K562 (cell line): ENCODE measurements around the gene ACAT2. TPM values are rescaled to one million over a fixed set of nuclear protein-coding genes. Genes with fewer than 3 reads are reported as not detected.

Experiments
- CTBP1 ChIP-seq: fragments of 450-650 bp; IDR thresholded peaks from 2 replicates; pipeline ENCODE4 v1.6.1; 2016; ENCODE audit warnings: borderline replicate concordance
- ELF4 ChIP-seq: fragments of 450-650 bp; formaldehyde crosslinking; IDR thresholded peaks from 2 replicates; pipeline ENCODE4 v1.4.0; 2022; ENCODE audit warnings: missing genetic modification characterization
- ETV6 ChIP-seq, 3 experiments: fragments of 150-350 bp in 1 of 3; sonication (generic) in 1 of 3; formaldehyde crosslinking in 1 of 3; IDR thresholded peaks; 2 replicates each; pipeline versions ENCODE4 v1.6.1 to v1.8.0; 2014 to 2022; ENCODE audit warnings: borderline replicate concordance in 2 of 3, low read depth in 2 of 3, antibody characterized with exemption in 1 of 3, low read length in 1 of 3, mild to moderate bottlenecking in 1 of 3, missing genetic modification reagents in 1 of 3
- GABPB1 ChIP-seq: sonication (generic); formaldehyde crosslinking; IDR thresholded peaks from 2 replicates; pipeline ENCODE4 v1.8.0; 2022; ENCODE audit warnings: mild to moderate bottlenecking, missing genetic modification reagents
- HIVEP1 ChIP-seq: fragments of 250-450 bp; sonication (Bioruptor Pico); IDR thresholded peaks from 2 replicates; pipeline ENCODE4 v1.4.0; 2020; ENCODE audit warnings: mild to moderate bottlenecking
- HLTF ChIP-seq: fragments of 450-650 bp; IDR thresholded peaks from 2 replicates; pipeline ENCODE4 v1.6.1; 2016
- KAT2B ChIP-seq: IDR thresholded peaks from one replicate; pipeline ENCODE4 v1.6.1; 2012; ENCODE audit warnings: low read depth, mild to moderate bottlenecking, control low read depth, inconsistent platforms, low read length, moderate library complexity
- KLF6 ChIP-seq: fragments of 250-450 bp; sonication (Bioruptor Pico); IDR thresholded peaks from 2 replicates; pipeline ENCODE4 v1.4.0; 2020; ENCODE audit warnings: mild to moderate bottlenecking, moderate library complexity, borderline replicate concordance
- PRMT5 ChIP-seq: sonication (generic); formaldehyde crosslinking; IDR thresholded peaks from 2 replicates; pipeline ENCODE4 v1.5.0; 2020; ENCODE audit warnings: missing genetic modification reagents
- SAP30 ChIP-seq: fragments of 200-600 bp; sonication (generic); IDR thresholded peaks from 2 replicates; pipeline ENCODE4 v1.6.1; 2012; ENCODE audit warnings: borderline replicate concordance, low read depth, mild to moderate bottlenecking, moderate library complexity, low read length, control low read depth, inconsistent platforms; ENCODE audit not compliant: insufficient read depth, poor library complexity, severe bottlenecking
- SNRNP70 ChIP-seq: fragments of 200-400 bp; formaldehyde crosslinking; optimal IDR thresholded peaks from 2 replicates; pipeline ENCODE3; 2017; ENCODE audit warnings: low read depth, low read length
- TBP ChIP-seq: optimal IDR thresholded peaks from 2 replicates; pipeline ENCODE3; 2011; ENCODE audit warnings: low read depth, low read length, improper control_type of control experiment
- ZNF445 ChIP-seq: fragments of 250-450 bp; sonication (Bioruptor Pico); IDR thresholded peaks from 2 replicates; pipeline ENCODE4 v1.4.0; 2020; ENCODE audit warnings: low read depth, mild to moderate bottlenecking, moderate library complexity
- ZNF717 ChIP-seq: fragments of 250-450 bp; sonication (Bioruptor Pico); IDR thresholded peaks from 2 replicates; pipeline ENCODE4 v1.5.0; 2021
- ZNF77 ChIP-seq: fragments of 250-450 bp; sonication (Bioruptor Pico); IDR thresholded peaks from 2 replicates; pipeline ENCODE4 v1.5.0; 2020
- polyA plus RNA-seq, 8 experiments: library from polyadenylated mRNA; depleted of rRNA in 4 of 8; stranded (reverse) in 5 of 8; unstranded in 3 of 8; fragments of >200 nt; fragmentation: Nextera tagmentation in 2 of 8; fragmentation: Illumina TruSeq in 1 of 8; extraction: Ambion mirVana in 2 of 8; extraction: Trizol in 1 of 8; gene quantifications; 2 replicates each; pipeline versions ENCODE4 v1.2.1 to v1.2.3, GENCODE V29; 2011 to 2014; ENCODE audit warnings: inconsistent platforms in 1 of 8, missing spikeins in 1 of 8
- total RNA-seq, 7 experiments: library from RNA; depleted of rRNA in 6 of 7; stranded (reverse); fragments of >200 nt in 6 of 7; fragmentation: Illumina TruSeq in 2 of 7; extraction: Trizol in 2 of 7; gene quantifications; 2 replicates each; pipeline versions ENCODE4 v1.2.1 to v1.2.3, GENCODE V29; 2011 to 2021; ENCODE audit warnings: low replicate concordance in 1 of 7
- TF ChIP-seq, protein P1 (sequence below): sonication (generic); formaldehyde crosslinking; IDR thresholded peaks from 2 replicates; pipeline ENCODE4 v1.8.1; 2023; ENCODE audit warnings: mild to moderate bottlenecking, missing genetic modification reagents
- TF ChIP-seq, protein P2 (sequence below), 2 experiments: IDR thresholded peaks in 1 of 2; conservative IDR thresholded peaks in 1 of 2; 2 replicates each; pipeline ENCODE4 v1.6.1; 2016; ENCODE audit warnings: low read depth in 2 of 2, mild to moderate bottlenecking in 1 of 2, missing compliant biosample characterization in 1 of 2, missing genetic modification characterization in 1 of 2, moderate library complexity in 1 of 2
- TF ChIP-seq, protein P3 (sequence below), 3 experiments: fragments of 200-800 bp in 1 of 3; fragments of 250-450 bp in 1 of 3; fragments of 450-650 bp in 1 of 3; sonication (Bioruptor Pico) in 1 of 3; sonication (Bioruptor generic) in 1 of 3; formaldehyde crosslinking in 1 of 3; IDR thresholded peaks; 2 replicates each; pipeline versions ENCODE4 v1.6.1 to v1.8.0; 2016 to 2022; ENCODE audit warnings: mild to moderate bottlenecking in 2 of 3, missing genetic modification characterization in 2 of 3, missing compliant biosample characterization in 1 of 3, moderate library complexity in 1 of 3

Gene ACAT2
- total and polyA plus RNA-seq, 9 of the 15 experiments (the other 6 are each of a cell fraction or from before 2014, with no cell fraction given): 63.0 to 309 (median 144) TPM

DNA sequence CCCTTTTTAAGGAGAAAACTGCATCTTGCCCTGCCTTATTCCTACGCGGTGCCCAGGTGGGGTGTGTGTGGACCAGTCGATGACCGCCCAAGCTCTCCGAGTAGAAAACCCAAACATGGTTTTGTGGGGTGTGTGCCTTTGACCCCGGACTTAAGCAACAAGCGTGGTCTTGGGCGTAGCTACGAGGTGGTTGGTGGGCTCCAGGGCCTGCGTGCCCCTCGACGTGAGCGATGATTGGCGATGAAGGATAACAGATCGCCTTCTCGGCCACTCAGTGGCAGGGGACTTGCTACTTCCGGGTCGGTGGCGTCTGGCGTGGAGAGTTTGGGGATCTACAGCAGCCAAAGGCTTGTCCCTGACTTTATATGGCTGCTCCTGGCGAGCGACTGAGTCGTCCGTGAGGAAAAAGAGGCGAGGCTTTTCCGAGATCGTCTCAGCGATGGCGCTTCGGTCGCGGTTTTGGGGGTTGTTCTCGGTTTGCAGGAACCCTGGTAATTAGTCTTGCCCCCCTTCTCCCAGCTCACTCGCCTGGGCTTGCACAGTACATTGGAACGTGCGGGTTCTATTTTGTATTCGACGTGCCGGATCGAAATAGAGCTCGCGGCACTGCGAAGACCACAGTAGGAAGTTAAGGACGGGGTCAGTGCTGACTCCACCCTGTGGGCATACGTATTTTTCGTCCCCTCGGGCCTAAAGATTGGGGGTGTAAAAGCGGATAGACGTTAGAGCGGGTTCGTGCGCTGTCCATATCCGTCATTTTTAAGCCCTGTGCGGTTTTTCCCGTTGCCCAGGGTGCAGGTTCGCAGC, 28.5 kb downstream of the ACAT2 start, which contains the start of gene MRPL18 (continued):
- TF ChIP-seq, protein P1, sequence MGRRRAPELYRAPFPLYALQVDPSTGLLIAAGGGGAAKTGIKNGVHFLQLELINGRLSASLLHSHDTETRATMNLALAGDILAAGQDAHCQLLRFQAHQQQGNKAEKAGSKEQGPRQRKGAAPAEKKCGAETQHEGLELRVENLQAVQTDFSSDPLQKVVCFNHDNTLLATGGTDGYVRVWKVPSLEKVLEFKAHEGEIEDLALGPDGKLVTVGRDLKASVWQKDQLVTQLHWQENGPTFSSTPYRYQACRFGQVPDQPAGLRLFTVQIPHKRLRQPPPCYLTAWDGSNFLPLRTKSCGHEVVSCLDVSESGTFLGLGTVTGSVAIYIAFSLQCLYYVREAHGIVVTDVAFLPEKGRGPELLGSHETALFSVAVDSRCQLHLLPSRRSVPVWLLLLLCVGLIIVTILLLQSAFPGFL (CRISPR knock-in tag): no peak
- TF ChIP-seq, protein P2, sequence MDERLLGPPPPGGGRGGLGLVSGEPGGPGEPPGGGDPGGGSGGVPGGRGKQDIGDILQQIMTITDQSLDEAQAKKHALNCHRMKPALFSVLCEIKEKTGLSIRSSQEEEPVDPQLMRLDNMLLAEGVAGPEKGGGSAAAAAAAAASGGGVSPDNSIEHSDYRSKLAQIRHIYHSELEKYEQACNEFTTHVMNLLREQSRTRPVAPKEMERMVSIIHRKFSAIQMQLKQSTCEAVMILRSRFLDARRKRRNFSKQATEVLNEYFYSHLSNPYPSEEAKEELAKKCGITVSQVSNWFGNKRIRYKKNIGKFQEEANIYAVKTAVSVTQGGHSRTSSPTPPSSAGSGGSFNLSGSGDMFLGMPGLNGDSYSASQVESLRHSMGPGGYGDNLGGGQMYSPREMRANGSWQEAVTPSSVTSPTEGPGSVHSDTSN (CRISPR knock-in tag; IDR thresholded peaks at IDR 0.05; ENCODE audit: low read depth): peak; percentile 83
- TF ChIP-seq, protein P2 (tag; conservative IDR thresholded peaks at IDR 0.05; ENCODE audit: low read depth): peak; percentile 99
- peak; percentile 81 for TF ChIP-seq TBP
- no peak; a peak in 1 of 4 replicates for TF ChIP-seq ETV6 (IDR thresholded peaks at IDR 0.05; ENCODE audit: borderline replicate concordance in 1 of 2, low read depth in 2 of 2, low read length in 1 of 2)
- TF ChIP-seq ETV6 (CRISPR knock-in tag; IDR thresholded peaks at IDR 0.05; ENCODE audit: borderline replicate concordance): peak; percentile 81; the same call in 1 of the 2 replicates
- TF ChIP-seq SNRNP70: no peak
- no peak for TF ChIP-seq HIVEP1
- 0 out of 2 replicates have a peak, but pooled peaks have one; percentile 3 for TF ChIP-seq KLF6 (CRISPR knock-in tag)
- no peak for TF ChIP-seq HLTF
- TF ChIP-seq, protein P3, sequence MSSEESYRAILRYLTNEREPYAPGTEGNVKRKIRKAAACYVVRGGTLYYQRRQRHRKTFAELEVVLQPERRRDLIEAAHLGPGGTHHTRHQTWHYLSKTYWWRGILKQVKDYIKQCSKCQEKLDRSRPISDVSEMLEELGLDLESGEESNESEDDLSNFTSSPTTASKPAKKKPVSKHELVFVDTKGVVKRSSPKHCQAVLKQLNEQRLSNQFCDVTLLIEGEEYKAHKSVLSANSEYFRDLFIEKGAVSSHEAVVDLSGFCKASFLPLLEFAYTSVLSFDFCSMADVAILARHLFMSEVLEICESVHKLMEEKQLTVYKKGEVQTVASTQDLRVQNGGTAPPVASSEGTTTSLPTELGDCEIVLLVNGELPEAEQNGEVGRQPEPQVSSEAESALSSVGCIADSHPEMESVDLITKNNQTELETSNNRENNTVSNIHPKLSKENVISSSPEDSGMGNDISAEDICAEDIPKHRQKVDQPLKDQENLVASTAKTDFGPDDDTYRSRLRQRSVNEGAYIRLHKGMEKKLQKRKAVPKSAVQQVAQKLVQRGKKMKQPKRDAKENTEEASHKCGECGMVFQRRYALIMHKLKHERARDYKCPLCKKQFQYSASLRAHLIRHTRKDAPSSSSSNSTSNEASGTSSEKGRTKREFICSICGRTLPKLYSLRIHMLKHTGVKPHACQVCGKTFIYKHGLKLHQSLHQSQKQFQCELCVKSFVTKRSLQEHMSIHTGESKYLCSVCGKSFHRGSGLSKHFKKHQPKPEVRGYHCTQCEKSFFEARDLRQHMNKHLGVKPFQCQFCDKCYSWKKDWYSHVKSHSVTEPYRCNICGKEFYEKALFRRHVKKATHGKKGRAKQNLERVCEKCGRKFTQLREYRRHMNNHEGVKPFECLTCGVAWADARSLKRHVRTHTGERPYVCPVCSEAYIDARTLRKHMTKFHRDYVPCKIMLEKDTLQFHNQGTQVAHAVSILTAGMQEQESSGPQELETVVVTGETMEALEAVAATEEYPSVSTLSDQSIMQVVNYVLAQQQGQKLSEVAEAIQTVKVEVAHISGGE (CRISPR knock-in tag; IDR thresholded peaks at IDR 0.05): peak in 1 of 3 experiments; percentile 16; a peak in 2 of 6 replicates
- TF ChIP-seq CTBP1: no peak
- no peak for TF ChIP-seq PRMT5
- peak; percentile 62 for TF ChIP-seq SAP30
- TF ChIP-seq KAT2B: no peak
- TF ChIP-seq ZNF445 (CRISPR knock-in tag): no peak
- TF ChIP-seq ZNF717 (CRISPR knock-in tag): no peak
- TF ChIP-seq GABPB1 (CRISPR knock-in tag): peak; percentile 75
- TF ChIP-seq ELF4 (CRISPR knock-in tag): peak; percentile 95
- TF ChIP-seq ZNF77 (CRISPR knock-in tag): no peak
